ENCODE results near the gene TMEM86B.
"Not testable (repeated sequence)": the region's sequence is repeated elsewhere in the genome, so short reads cannot be mapped to it uniquely, and the experiment has no call there.

The TMEM86B gene

GRCh38 chr19:55241935-55242464, 13.4 kb upstream of the TMEM86B start:
- no peak for DNase-seq

GRCh38 chr19:55241143-55241934, 12.8 kb upstream of the TMEM86B start:
- DNase-seq: no peak

- no peak for DNase-seq
Measured at GRCh38 chr19:55240713-55241020, 12.1 kb upstream of the TMEM86B start.

GRCh38 chr19:55239004-55239403, 10.4 kb upstream of the TMEM86B start:
- no peak for DNase-seq

- DNase-seq: no peak
Measured at GRCh38 chr19:55238030-55238429, 9.5 kb upstream of the TMEM86B start.

- no peak for DNase-seq
Measured at GRCh38 chr19:55232986-55233385, 4.4 kb upstream of the TMEM86B start.

GRCh38 chr19:55232286-55232602, 3.7 kb upstream of the TMEM86B start:
- DNase-seq: no peak

- no peak for DNase-seq
Measured at GRCh38 chr19:55231391-55232285, 3.1 kb upstream of the TMEM86B start.

GRCh38 chr19:55230780-55231179, 2.2 kb upstream of the TMEM86B start:
- no peak for DNase-seq

- DNase-seq: no peak
Measured at GRCh38 chr19:55230329-55230728, 1.8 kb upstream of the TMEM86B start.

- DNase-seq: no peak
Measured at GRCh38 chr19:55229789-55230182, 1.2 kb upstream of the TMEM86B start.

- DNase-seq: no peak
Measured at GRCh38 chr19:55229145-55229788, 704 bp upstream of the TMEM86B start.

GRCh38 chr19:55228015-55228391, 560 bp downstream of the TMEM86B start:
- no peak for DNase-seq

GRCh38 chr19:55227241-55228014, 1.1 kb downstream of the TMEM86B start:
- no peak for DNase-seq

- DNase-seq: no peak
Measured at GRCh38 chr19:55226788-55227187, 1.8 kb downstream of the TMEM86B start.

GRCh38 chr19:55226273-55226672, 2.3 kb downstream of the TMEM86B start:
- no peak for DNase-seq

GRCh38 chr19:55225415-55225958, 3.1 kb downstream of the TMEM86B start:
- no peak for DNase-seq

GRCh38 chr19:55224679-55225414, 3.7 kb downstream of the TMEM86B start:
- DNase-seq: not testable (repeated sequence)

- DNase-seq: no peak
Measured at GRCh38 chr19:55224038-55224665, 4.4 kb downstream of the TMEM86B start.

- DNase-seq: no peak
Measured at GRCh38 chr19:55223291-55224037, 5.1 kb downstream of the TMEM86B start.

GRCh38 chr19:55220525-55220924, 8.0 kb downstream of the TMEM86B start:
- no peak for DNase-seq

Data from stimulated activated CD4-positive, alpha-beta T cell treated with anti-CD3 and anti-CD28 coated beads, Interleukin-1b, Interleukin-23, amount 100 ng/mL, for 48 hours (primary cell).